Fibroblast of lung (primary cell): Measurements from ENCODE around the gene CNTNAP5. TPM values are rescaled to one million over a fixed set of nuclear protein-coding genes. Genes with fewer than 3 reads are reported as not detected.

Experiments used
- DNase-seq, 2 donors: peaks; one replicate each; pipeline versions ENCODE4 v3.0.0 to v3.0.0-alpha.2; 2010; ENCODE audit warnings: low read depth in 2 of 2
- H2AFZ ChIP-seq: 2 replicates; pipeline ENCODE4 v1.5.1; 2012; ENCODE audit warnings: low read length, control low read depth, inconsistent platforms
- H3K27ac ChIP-seq: 2 replicates; pipeline ENCODE4 v1.5.1; 2011; ENCODE audit warnings: low read length, control low read depth; ENCODE audit not compliant: insufficient read depth
- H3K27me3 ChIP-seq: 2 replicates; pipeline ENCODE4 v1.5.1; 2011; ENCODE audit warnings: mild to moderate bottlenecking, low read length; ENCODE audit not compliant: control insufficient read depth, insufficient read depth
- H3K36me3 ChIP-seq: 2 replicates; pipeline ENCODE4 v1.5.1; 2011; ENCODE audit warnings: low read length; ENCODE audit not compliant: control insufficient read depth, insufficient read depth
- H3K4me1 ChIP-seq: 2 replicates; pipeline ENCODE4 v1.5.1; 2011; ENCODE audit warnings: low read length; ENCODE audit not compliant: control insufficient read depth, insufficient read depth; ENCODE audit errors: extremely low read depth
- H3K4me2 ChIP-seq: 2 replicates; pipeline ENCODE4 v1.5.1; 2011; ENCODE audit warnings: low read length, control low read depth; ENCODE audit not compliant: insufficient read depth; ENCODE audit errors: extremely low read depth
- H3K4me3 ChIP-seq, 4 experiments: fragments of 200-600 bp in 1 of 4; sonication (generic) in 1 of 4; replicated peaks in 1 of 4; 2 replicates each; pipeline ENCODE4 v1.5.1; 2011 to 2016; ENCODE audit warnings: low read length in 4 of 4, low read depth in 3 of 4, mild to moderate bottlenecking in 3 of 4, control low read depth in 2 of 4, inconsistent platforms in 1 of 4, mixed read lengths in 1 of 4; ENCODE audit not compliant: insufficient read depth in 1 of 4; ENCODE audit errors: control extremely low read depth in 1 of 4
- H3K79me2 ChIP-seq: 2 replicates; pipeline ENCODE4 v1.5.1; 2012; ENCODE audit warnings: mild to moderate bottlenecking, low read length, inconsistent platforms; ENCODE audit not compliant: control insufficient read depth, insufficient read depth
- H3K9ac ChIP-seq: 2 replicates; pipeline ENCODE4 v1.5.1; 2011; ENCODE audit warnings: mild to moderate bottlenecking, low read length, control low read depth; ENCODE audit not compliant: insufficient read depth
- H3K9me3 ChIP-seq: 2 replicates; pipeline ENCODE4 v1.5.1; 2012; ENCODE audit warnings: low read depth, low read length; ENCODE audit not compliant: control insufficient read depth, insufficient read depth
- H4K20me1 ChIP-seq: 2 replicates; pipeline ENCODE4 v1.5.1; 2011; ENCODE audit warnings: low read length; ENCODE audit not compliant: control insufficient read depth, insufficient read depth; ENCODE audit errors: extremely low read depth
- CTCF ChIP-seq, 2 donors: IDR thresholded peaks in 1 of 2; conservative IDR thresholded peaks in 1 of 2; 1 replicate in 1 of 2; 2 replicates in 1 of 2; pipeline ENCODE4 v1.5.1; 2011 to 2012; ENCODE audit warnings: low read length in 2 of 2, control low read depth in 1 of 2, inconsistent platforms in 1 of 2, low read depth in 1 of 2, mild to moderate bottlenecking in 1 of 2
- EZH2 ChIP-seq: IDR thresholded peaks from 2 replicates; pipeline ENCODE4 v1.5.1; 2012; ENCODE audit warnings: low read length, control low read depth, mild to moderate bottlenecking; ENCODE audit errors: missing control alignments
- polyA plus RNA-seq, 2 donors: library from polyadenylated mRNA; depleted of rRNA in 1 of 2; stranded (reverse) in 1 of 2; unstranded in 1 of 2; fragments of >200 nt; gene quantifications; 2 replicates each; pipeline ENCODE4 v1.2.1, GENCODE V29; 2011 to 2012; ENCODE audit warnings: missing spikeins in 1 of 2
- total RNA-seq: library from RNA; depleted of rRNA; stranded (reverse); fragments of >200 nt; gene quantifications from 2 replicates; pipeline ENCODE4 v1.2.1, GENCODE V29; 2014

CNTNAP5 gene
- total and polyA plus RNA-seq, 2 donors (not counting 1 experiment from before 2014, with no cell fraction given), result not detected

GRCh38 chr2:124186801-124187200 is 161.7 kb downstream of the CNTNAP5 start:
- TF ChIP-seq CTCF (conservative IDR thresholded peaks at IDR 0.05 in 1 of 2, IDR thresholded peaks at IDR 0.05 in 1 of 2; ENCODE audit: low read depth in 1 of 2, low read length in 2 of 2) (no peak), EZH2 (no peak)
- H3K9ac ChIP-seq, result no peak overlapping the region
- no peaks in the 10 kb centered on the region for H3K4me1 ChIP-seq
- H3K4me2 ChIP-seq, result no peak overlapping the region
- H3K27me3 ChIP-seq, result no peaks in the 10 kb centered on the region
- H3K9me3 ChIP-seq, result no peaks in the 10 kb centered on the region
- H3K4me3 ChIP-seq, result no peak overlapping the region
- no peaks in the 10 kb centered on the region for H4K20me1 ChIP-seq
- no peaks in the 10 kb centered on the region for H3K79me2 ChIP-seq
- H3K27ac ChIP-seq, result no peak overlapping the region
- no peaks in the 10 kb centered on the region for H3K36me3 ChIP-seq
- no peak overlapping the region for H2AFZ ChIP-seq
- no peak for DNase-seq

GRCh38 chr2:124187948-124188347 is 162.9 kb downstream of the CNTNAP5 start:
- DNase-seq, result no peak
- Histone ChIP-seq H3K27me3 (no peaks in the 10 kb centered on the region), H3K4me1 (no peaks in the 10 kb centered on the region), H2AFZ (no peak overlapping the region), H3K79me2 (no peaks in the 10 kb centered on the region), H3K9ac (no peak overlapping the region), H3K27ac (no peak overlapping the region), H3K4me2 (no peak overlapping the region), H4K20me1 (no peaks in the 10 kb centered on the region), H3K36me3 (no peaks in the 10 kb centered on the region), H3K9me3 (no peaks in the 10 kb centered on the region), H3K4me3 (no peak overlapping the region)
- TF ChIP-seq CTCF (conservative IDR thresholded peaks at IDR 0.05 in 1 of 2, IDR thresholded peaks at IDR 0.05 in 1 of 2; ENCODE audit: low read depth in 1 of 2, low read length in 2 of 2) (no peak), EZH2 (no peak)

GRCh38 chr2:124193706-124194105 is 168.6 kb downstream of the CNTNAP5 start:
- no peaks in the 10 kb centered on the region for H3K36me3 ChIP-seq
- no peak overlapping the region for H3K9ac ChIP-seq
- no peaks in the 10 kb centered on the region for H3K4me1 ChIP-seq
- DNase-seq, result no peak
- H3K27ac ChIP-seq, result no peak overlapping the region
- H3K79me2 ChIP-seq, result no peaks in the 10 kb centered on the region
- TF ChIP-seq EZH2 (no peak), CTCF (conservative IDR thresholded peaks at IDR 0.05 in 1 of 2, IDR thresholded peaks at IDR 0.05 in 1 of 2; ENCODE audit: low read depth in 1 of 2, low read length in 2 of 2) (no peak)
- no peak overlapping the region for H3K4me2 ChIP-seq
- no peak overlapping the region for H2AFZ ChIP-seq
- H3K27me3 ChIP-seq, result no peaks in the 10 kb centered on the region
- no peak overlapping the region for H3K4me3 ChIP-seq
- H3K9me3 ChIP-seq, result no peaks in the 10 kb centered on the region
- H4K20me1 ChIP-seq, result no peaks in the 10 kb centered on the region
